IPS DF 6.9 (cell line): ENCODE results near the gene SPTY2D1.
"Not testable (repeated sequence)": the region's sequence is repeated elsewhere in the genome, so short reads cannot be mapped to it uniquely, and the experiment has no call there.

ENCODE experiments used
- DNase-seq: peaks from one replicate; pipeline ENCODE4 v3.0.0-alpha.2; 2013; ENCODE audit warnings: low read depth, low spot score
- H3K27ac ChIP-seq: one replicate; pipeline ENCODE4 v1.5.1; 2013; ENCODE audit warnings: low read length, control low read depth
- H3K27me3 ChIP-seq: 2 replicates; pipeline ENCODE4 v1.6.1; 2013; ENCODE audit warnings: mild to moderate bottlenecking, low read length; ENCODE audit not compliant: control insufficient read depth, insufficient read depth
- H3K36me3 ChIP-seq: 2 replicates; pipeline ENCODE4 v1.6.1; 2013; ENCODE audit warnings: low read length; ENCODE audit not compliant: control insufficient read depth, insufficient read depth
- H3K4me1 ChIP-seq: 2 replicates; pipeline ENCODE4 v1.6.1; 2013; ENCODE audit warnings: low read length; ENCODE audit not compliant: control insufficient read depth, insufficient read depth
- H3K4me3 ChIP-seq: 2 replicates; pipeline ENCODE4 v1.5.1; 2013; ENCODE audit warnings: mild to moderate bottlenecking, low read length
- H3K9me3 ChIP-seq: 2 replicates; pipeline ENCODE4 v1.6.1; 2013; ENCODE audit warnings: low read length, inconsistent platforms; ENCODE audit not compliant: control insufficient read depth, insufficient read depth
- WGBS: extraction: QIAGEN DNeasy Blood & Tissue Kit; methylation state at CpG from one replicate; pipeline ENCODE4 v1.1.7; 2013; ENCODE audit warnings: mixed read lengths, missing lambda C conversion rate; ENCODE audit not compliant: insufficient read length, insufficient coverage; 5-methylcytosine and 5-hydroxymethylcytosine counted together

Gene SPTY2D1

DNA sequence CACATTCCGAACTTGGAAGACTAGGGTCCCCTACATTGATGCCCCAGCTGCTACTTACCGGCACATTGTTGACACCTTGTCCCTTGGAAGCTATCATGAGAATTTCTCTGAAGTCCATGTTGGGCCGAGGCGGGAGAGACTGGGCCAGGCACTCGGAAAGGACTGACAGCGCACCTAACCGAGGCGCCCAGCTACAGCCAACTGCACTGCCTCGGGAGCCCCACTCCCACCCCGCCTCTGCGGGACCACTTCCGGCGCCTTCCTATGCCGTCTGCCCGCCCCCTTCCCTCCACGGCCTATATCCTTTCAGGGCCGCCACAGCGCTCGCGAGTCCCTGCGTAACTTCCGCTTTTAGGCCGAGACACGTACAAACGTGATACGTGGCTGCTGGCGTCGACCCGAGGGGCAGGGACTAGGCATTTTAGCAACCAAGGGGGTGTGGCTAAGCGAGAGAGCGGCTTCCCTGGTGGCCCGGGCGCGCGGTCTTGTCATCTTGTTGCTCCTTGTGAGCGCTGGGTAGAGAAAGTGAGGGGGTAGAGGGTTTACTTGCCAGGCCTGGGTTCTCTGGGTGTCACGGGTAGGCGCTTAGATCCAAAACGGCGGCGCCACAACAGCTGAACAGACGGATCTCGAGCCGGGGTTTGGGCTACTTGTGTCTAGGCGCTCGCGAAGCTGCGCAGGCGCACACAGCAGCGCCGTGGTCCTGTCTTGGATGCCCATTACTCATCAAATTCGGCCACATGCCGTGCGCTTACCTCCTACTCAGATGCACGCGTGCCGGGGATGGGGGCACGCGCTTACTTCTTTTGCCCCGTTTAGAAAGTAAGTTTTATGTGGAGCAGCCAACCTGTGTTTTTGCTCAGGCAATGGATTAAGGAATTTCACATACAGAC lies at the start of gene SPTY2D1:
Gene SPTY2D1 (minus strand): TSS at position 203 of the 893 bp plus-strand sequence. CDS start 85 bp downstream, at position 118.
- no CpG with 5 or more reads among the region's 60 CpGs for WGBS
- H3K27ac ChIP-seq = no peak within 1 kb of the TSS

GRCh38 chr11:18682466-18682865 lies 48.3 kb upstream of the SPTY2D1 start:
- H3K9me3 ChIP-seq = no peaks in the 10 kb centered on the region
- no peaks in the 10 kb centered on the region for H3K4me1 ChIP-seq
- no peaks in the 10 kb centered on the region for H3K27me3 ChIP-seq
- no peak overlapping the region for H3K27ac ChIP-seq
- no peak overlapping the region for H3K4me3 ChIP-seq
- H3K36me3 ChIP-seq = no peaks in the 10 kb centered on the region
- DNase-seq = no peak
- no CpG with 5 or more reads among the region's 3 CpGs for WGBS

More for the DNA sequence above, at the start of gene SPTY2D1:
- H3K4me1 ChIP-seq = no peaks in the 10 kb centered on the region
- H3K36me3 ChIP-seq = no peaks in the 10 kb centered on the region
- H3K4me3 ChIP-seq = peak within 1 kb of the TSS; percentile 91
- no peaks in the 10 kb centered on the region for H3K27me3 ChIP-seq
- DNase-seq = peak; percentile 98
- no peaks in the 10 kb centered on the region for H3K9me3 ChIP-seq

DNA sequence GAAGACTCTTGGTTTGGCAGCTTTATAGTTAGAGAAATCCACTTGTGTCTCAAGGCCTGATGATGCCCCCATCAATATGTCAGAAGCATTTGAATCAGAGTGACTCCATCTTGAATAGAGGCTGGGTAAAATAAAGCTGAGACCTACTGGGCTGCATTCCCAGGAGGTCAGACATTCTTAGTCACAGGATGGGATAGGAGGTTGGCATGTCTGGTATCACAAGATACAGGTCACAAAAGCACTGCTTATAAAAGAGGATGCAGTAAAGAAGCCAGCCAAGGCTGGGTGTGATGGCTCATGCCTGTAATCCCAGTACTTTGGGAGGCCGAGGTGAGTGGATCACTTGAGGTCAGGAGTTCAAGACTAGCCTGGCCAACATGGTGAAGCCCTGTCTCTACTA lies 47.8 kb upstream of the SPTY2D1 start:
- not testable (repeated sequence) for H3K9me3 ChIP-seq, H3K27me3 ChIP-seq, H3K36me3 ChIP-seq, H3K4me1 ChIP-seq, H3K27ac ChIP-seq, H3K4me3 ChIP-seq, DNase-seq
- no CpG with 5 or more reads among the region's 1 CpG for WGBS

- no CpG with 5 or more reads among the region's 3 CpGs for WGBS
- H3K36me3 ChIP-seq = no peaks in the 10 kb centered on the region
- DNase-seq = no peak
- no peaks in the 10 kb centered on the region for H3K4me1 ChIP-seq
- no peaks in the 10 kb centered on the region for H3K27me3 ChIP-seq
- H3K4me3 ChIP-seq = no peak overlapping the region
- no peaks in the 10 kb centered on the region for H3K9me3 ChIP-seq
- no peak overlapping the region for H3K27ac ChIP-seq
Observed at GRCh38 chr11:18677560-18677959, 43.4 kb upstream of the SPTY2D1 start.

DNA sequence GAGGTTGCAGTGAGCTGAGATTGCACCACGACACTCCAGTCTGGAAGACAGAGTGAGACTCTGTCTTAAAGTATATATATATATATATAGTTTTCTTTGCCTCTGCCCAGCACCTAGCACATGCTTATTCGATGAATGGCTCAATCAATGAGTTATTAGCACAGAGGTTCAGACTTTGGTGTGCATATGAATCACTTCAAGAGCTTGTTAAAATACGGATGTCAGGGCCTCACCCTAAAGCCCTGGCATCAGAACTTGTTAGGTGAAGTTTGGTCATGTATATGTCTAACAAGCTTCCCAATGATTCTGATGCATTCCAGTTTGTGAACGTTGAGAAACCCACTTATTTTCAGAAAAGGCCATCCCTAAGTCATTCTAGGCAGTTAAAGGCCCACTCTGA lies 42.7 kb upstream of the SPTY2D1 start:
- WGBS = no CpG with 5 or more reads among the region's 4 CpGs
- no peaks in the 10 kb centered on the region for H3K27me3 ChIP-seq
- no peak for DNase-seq
- no peaks in the 10 kb centered on the region for H3K9me3 ChIP-seq
- no peak overlapping the region for H3K4me3 ChIP-seq
- H3K27ac ChIP-seq = no peak overlapping the region
- H3K36me3 ChIP-seq = no peaks in the 10 kb centered on the region
- no peaks in the 10 kb centered on the region for H3K4me1 ChIP-seq

GRCh38 chr11:18672209-18672608 lies 38.1 kb upstream of the SPTY2D1 start:
- H3K27ac ChIP-seq, H3K27me3 ChIP-seq, H3K9me3 ChIP-seq, DNase-seq, H3K4me1 ChIP-seq, H3K36me3 ChIP-seq, H3K4me3 ChIP-seq: not testable (repeated sequence)
- no CpG with 5 or more reads among the region's 7 CpGs for WGBS

- WGBS = no CpG with 5 or more reads among the region's 2 CpGs
- no peaks in the 10 kb centered on the region for H3K27me3 ChIP-seq
- H3K27ac ChIP-seq = no peak overlapping the region
- no peak for DNase-seq
- peaks cover 1% of the 10 kb centered on the region; the same call in 1 of the 2 replicates for H3K4me1 ChIP-seq
- H3K4me3 ChIP-seq = no peak overlapping the region
- H3K9me3 ChIP-seq = no peaks in the 10 kb centered on the region
- no peaks in the 10 kb centered on the region for H3K36me3 ChIP-seq
Observed at GRCh38 chr11:18671246-18671645, 37.1 kb upstream of the SPTY2D1 start.

DNA sequence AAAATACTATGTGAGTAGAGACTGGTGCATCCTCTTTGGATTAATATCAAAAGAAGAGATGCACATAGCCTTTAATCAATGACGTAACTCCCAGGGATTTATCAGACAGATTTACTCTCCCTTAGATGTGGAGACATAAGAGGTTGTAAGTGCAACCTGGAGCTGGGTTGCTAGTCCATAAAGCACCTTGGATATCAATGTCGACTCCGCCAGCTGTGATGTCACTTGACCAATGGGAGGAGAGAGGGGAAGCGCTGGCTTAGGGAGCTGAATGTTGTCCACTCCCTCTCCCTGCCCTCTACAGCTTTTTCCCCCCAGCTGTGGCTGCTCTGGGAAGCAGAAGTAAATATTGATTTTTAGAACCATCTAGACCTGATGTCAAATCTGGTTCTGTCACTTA lies 35.6 kb upstream of the SPTY2D1 start:
- H3K4me1 ChIP-seq = peaks cover 1% of the 10 kb centered on the region; the same call in 1 of the 2 replicates
- H3K9me3 ChIP-seq = no peaks in the 10 kb centered on the region
- WGBS = no CpG with 5 or more reads among the region's 4 CpGs
- no peak for DNase-seq
- no peaks in the 10 kb centered on the region for H3K27me3 ChIP-seq
- no peak overlapping the region for H3K4me3 ChIP-seq
- H3K27ac ChIP-seq = no peak overlapping the region
- H3K36me3 ChIP-seq = no peaks in the 10 kb centered on the region

DNA sequence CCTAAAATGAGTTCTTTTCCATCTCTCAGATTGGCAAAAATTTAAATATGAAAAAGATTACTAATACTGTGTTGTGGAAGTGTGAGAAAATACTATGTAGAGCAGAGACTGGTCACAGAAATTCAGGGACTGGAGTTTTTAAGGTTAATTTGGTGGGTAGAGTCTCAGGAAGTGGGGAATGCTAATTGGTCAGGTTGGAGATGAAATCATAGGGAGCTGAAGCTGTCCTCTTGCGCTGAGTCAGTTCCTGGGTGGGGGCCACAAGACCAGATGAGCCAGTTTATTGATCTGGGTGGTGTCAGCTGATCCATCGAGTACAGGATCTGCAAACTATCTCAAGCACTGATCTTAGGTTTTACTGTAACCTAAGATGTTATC lies 35.1 kb upstream of the SPTY2D1 start:
- Histone ChIP-seq H3K36me3 (no peaks in the 10 kb centered on the region), H3K9me3 (no peaks in the 10 kb centered on the region), H3K27me3 (no peaks in the 10 kb centered on the region), H3K4me3 (no peak overlapping the region), H3K4me1 (peaks cover 1% of the 10 kb centered on the region; the same call in 1 of the 2 replicates), H3K27ac (no peak overlapping the region)
- no peak for DNase-seq
- no CpG with 5 or more reads among the region's 2 CpGs for WGBS

- H3K4me1 ChIP-seq = peaks cover 1% of the 10 kb centered on the region; the same call in 1 of the 2 replicates
- H3K9me3 ChIP-seq = no peaks in the 10 kb centered on the region
- H3K27me3 ChIP-seq = no peaks in the 10 kb centered on the region
- H3K4me3 ChIP-seq = no peak overlapping the region
- no peak overlapping the region for H3K27ac ChIP-seq
- WGBS = no CpG with 5 or more reads among the region's 4 CpGs
- no peaks in the 10 kb centered on the region for H3K36me3 ChIP-seq
- DNase-seq = no peak
Observed at GRCh38 chr11:18668131-18668530, 34.0 kb upstream of the SPTY2D1 start.
